GM12892 (cell line): ENCODE data around the gene UBA52.

Experiments
- POLR2A ChIP-seq: IDR thresholded peaks from 2 replicates; pipeline ENCODE4 v1.6.1; 2011; ENCODE audit warnings: low read depth, low read length, control low read depth
- POLR2AphosphoS5 ChIP-seq: IDR thresholded peaks from 2 replicates; pipeline ENCODE4 v1.6.1; 2011; ENCODE audit warnings: low read depth, low read length, control low read depth

DNA sequence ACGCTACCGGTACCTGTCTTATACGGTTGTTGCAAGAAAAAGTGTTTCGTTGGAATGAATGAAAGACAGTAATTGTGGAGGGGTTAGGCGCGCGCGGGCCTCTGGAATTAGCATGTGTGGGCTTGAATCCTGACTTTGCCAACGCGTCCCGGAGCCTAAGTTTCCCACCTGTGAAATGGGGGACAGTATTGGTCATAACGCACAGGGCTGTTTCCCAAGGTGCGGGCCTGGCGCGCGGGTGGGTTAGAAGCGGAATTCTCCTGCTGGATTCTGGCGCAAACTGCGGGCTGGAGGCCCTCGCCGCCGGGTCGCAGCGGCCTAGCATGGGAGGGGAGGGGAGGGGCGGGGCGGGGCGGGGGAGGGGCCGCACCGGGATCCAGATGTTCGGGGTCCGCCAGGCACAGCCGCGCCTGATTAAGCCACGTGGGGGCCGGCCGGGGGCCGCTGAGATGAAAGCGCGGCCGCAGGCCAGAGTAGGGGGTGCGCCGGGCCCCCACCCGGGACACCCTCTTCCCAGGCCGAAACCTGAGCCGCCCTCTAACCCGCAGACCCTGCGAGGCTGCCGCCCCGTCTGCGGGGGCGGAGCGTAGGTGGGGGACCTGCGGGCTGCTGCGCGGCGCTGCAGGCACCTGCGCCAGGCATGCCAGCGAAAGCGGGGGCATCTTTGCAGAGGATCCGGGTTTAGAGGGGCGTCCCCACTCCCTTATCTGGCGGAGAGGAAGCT, 39.8 kb downstream of the UBA52 start:
- TF ChIP-seq POLR2A, result no peak
- no peak for TF ChIP-seq POLR2AphosphoS5
